Measurements from ENCODE around the gene TP63.
A peak's percentile ranks its signal among the peaks of the same experiment; 100 is the strongest.

Gene TP63

GRCh38 chr3:189944285-189945145 is 313.3 kb downstream of the TP63 start:
- DNase-seq, result peak; percentile 54

GRCh38 chr3:189945935-189946709 is 314.9 kb downstream of the TP63 start:
- no peak for DNase-seq

Data from activated CD4-positive, alpha-beta T cell treated with anti-CD3 and anti-CD28 coated beads for 48 hours (primary cell).